Measurements from ENCODE around the gene MRTFB.

Gene MRTFB

GRCh38 chr16:14095883-14096551 is 24.9 kb downstream of the MRTFB start:
- H3K27me3 ChIP-seq (ENCODE audit: insufficient read depth, poor library complexity, severe bottlenecking) = no peaks in the 10 kb centered on the region
- no peak overlapping the region for H3K4me3 ChIP-seq (replicated peaks; ENCODE audit: insufficient read depth, low read length)
- no peak for TF ChIP-seq SPI1 (IDR thresholded peaks at IDR 0.05; ENCODE audit: borderline replicate concordance, low read depth)
- TF ChIP-seq REST (IDR thresholded peaks at IDR 0.05; ENCODE audit: insufficient replicate concordance, low read depth) = no peak
- TF ChIP-seq CTCF (IDR thresholded peaks at IDR 0.05; ENCODE audit: insufficient read depth, low read length) = no peak
- no peak for TF ChIP-seq GABPA (IDR thresholded peaks at IDR 0.05; ENCODE audit: low read depth)
- TF ChIP-seq POLR2AphosphoS5 (IDR thresholded peaks at IDR 0.05; ENCODE audit: low read depth) = no peak
- DNase-seq (ENCODE audit: low read depth in 1 of 2, low spot score in 1 of 2) = no peak
- no peak overlapping the region for H3K27ac ChIP-seq (replicated peaks)

- TF ChIP-seq REST (IDR thresholded peaks at IDR 0.05; ENCODE audit: insufficient replicate concordance, low read depth) (no peak), POLR2AphosphoS5 (IDR thresholded peaks at IDR 0.05; ENCODE audit: low read depth) (no peak), SPI1 (IDR thresholded peaks at IDR 0.05; ENCODE audit: borderline replicate concordance, low read depth) (no peak), GABPA (IDR thresholded peaks at IDR 0.05; ENCODE audit: low read depth) (no peak), CTCF (IDR thresholded peaks at IDR 0.05; ENCODE audit: insufficient read depth, low read length) (no peak)
- H3K27ac ChIP-seq (replicated peaks) = no peak overlapping the region
- H3K4me3 ChIP-seq (replicated peaks; ENCODE audit: insufficient read depth, low read length) = no peak overlapping the region
- no peaks in the 10 kb centered on the region for H3K27me3 ChIP-seq (ENCODE audit: insufficient read depth, poor library complexity, severe bottlenecking)
- DNase-seq (ENCODE audit: low read depth in 1 of 2, low spot score in 1 of 2) = no peak
Observed at GRCh38 chr16:14097182-14097959, 26.3 kb downstream of the MRTFB start.

GRCh38 chr16:14098081-14098480 is 27.0 kb downstream of the MRTFB start:
- no peaks in the 10 kb centered on the region for H3K27me3 ChIP-seq (ENCODE audit: insufficient read depth, poor library complexity, severe bottlenecking)
- H3K4me3 ChIP-seq (replicated peaks; ENCODE audit: insufficient read depth, low read length) = no peak overlapping the region
- TF ChIP-seq POLR2AphosphoS5 (IDR thresholded peaks at IDR 0.05; ENCODE audit: low read depth) (no peak), REST (IDR thresholded peaks at IDR 0.05; ENCODE audit: insufficient replicate concordance, low read depth) (no peak), SPI1 (IDR thresholded peaks at IDR 0.05; ENCODE audit: borderline replicate concordance, low read depth) (no peak), CTCF (IDR thresholded peaks at IDR 0.05; ENCODE audit: insufficient read depth, low read length) (no peak), GABPA (IDR thresholded peaks at IDR 0.05; ENCODE audit: low read depth) (no peak)
- no peak for DNase-seq (ENCODE audit: low read depth in 1 of 2, low spot score in 1 of 2)
- no peak overlapping the region for H3K27ac ChIP-seq (replicated peaks)

Measured in HL-60 (cell line).